ENCODE results near the gene FAM98B. TPM values are rescaled to one million over a fixed set of nuclear protein-coding genes. Genes with fewer than 3 reads are reported as not detected.
"Not testable (repeated sequence)": the region's sequence is repeated elsewhere in the genome, so short reads cannot be mapped to it uniquely, and the experiment has no call there.

The FAM98B gene
- polyA plus RNA-seq (ENCODE audit: insufficient read length in 12 of 12) = 10 to 100 TPM in 11 of 12 donors, not detected in 1; 24.7 to 43.7 (median 38.9) TPM
- long read RNA-seq, donor 1, full-length matches to known transcripts = 5 of 5 reads
- long read RNA-seq, donor 1, partial matches to known transcripts = 0 of 5 reads
- long read RNA-seq, donor 1, other reads (novel, unspliced or antisense) = 0 of 5 reads
- long read RNA-seq, donor 2, full-length matches to known transcripts = 9 of 9 reads
- long read RNA-seq, donor 2, partial matches to known transcripts = 0 of 9 reads
- long read RNA-seq, donor 2, other reads (novel, unspliced or antisense) = 0 of 9 reads
- long read RNA-seq, donor 3, partial matches to known transcripts = 0 of 1 reads
- long read RNA-seq, donor 3, other reads (novel, unspliced or antisense) = 0 of 1 reads
- long read RNA-seq, donor 4, full-length matches to known transcripts = 1 of 1 reads
- long read RNA-seq, donor 4, partial matches to known transcripts = 0 of 1 reads
- long read RNA-seq, donor 4, other reads (novel, unspliced or antisense) = 0 of 1 reads
- long read RNA-seq, donor 5, full-length matches to known transcripts = 7 of 7 reads
- long read RNA-seq, donor 5, partial matches to known transcripts = 0 of 7 reads
- long read RNA-seq, donor 5, other reads (novel, unspliced or antisense) = 0 of 7 reads
- long read RNA-seq, donor 6, partial matches to known transcripts = 0 of 1 reads
- long read RNA-seq, donor 6, other reads (novel, unspliced or antisense) = 0 of 1 reads
- long read RNA-seq, donor 7, full-length matches to known transcripts = 3 of 3 reads
- long read RNA-seq, donor 7, partial matches to known transcripts = 0 of 3 reads
- long read RNA-seq, donor 7, other reads (novel, unspliced or antisense) = 0 of 3 reads
- long read RNA-seq, donor 8, full-length matches to known transcripts = 5 of 5 reads
- long read RNA-seq, donor 8, partial matches to known transcripts = 0 of 5 reads
- long read RNA-seq, donor 8, other reads (novel, unspliced or antisense) = 0 of 5 reads
- long read RNA-seq, donor 9, full-length matches to known transcripts = 2 of 2 reads
- long read RNA-seq, donor 9, partial matches to known transcripts = 0 of 2 reads
- long read RNA-seq, donor 9, other reads (novel, unspliced or antisense) = 0 of 2 reads
- long read RNA-seq, donor 10, full-length matches to known transcripts = 5 of 5 reads
- long read RNA-seq, donor 10, partial matches to known transcripts = 0 of 5 reads
- long read RNA-seq, donor 10, other reads (novel, unspliced or antisense) = 0 of 5 reads
- long read RNA-seq, donor 11, full-length matches to known transcripts = 6 of 6 reads
- long read RNA-seq, donor 11, partial matches to known transcripts = 0 of 6 reads
- long read RNA-seq, donor 11, other reads (novel, unspliced or antisense) = 0 of 6 reads

DNA sequence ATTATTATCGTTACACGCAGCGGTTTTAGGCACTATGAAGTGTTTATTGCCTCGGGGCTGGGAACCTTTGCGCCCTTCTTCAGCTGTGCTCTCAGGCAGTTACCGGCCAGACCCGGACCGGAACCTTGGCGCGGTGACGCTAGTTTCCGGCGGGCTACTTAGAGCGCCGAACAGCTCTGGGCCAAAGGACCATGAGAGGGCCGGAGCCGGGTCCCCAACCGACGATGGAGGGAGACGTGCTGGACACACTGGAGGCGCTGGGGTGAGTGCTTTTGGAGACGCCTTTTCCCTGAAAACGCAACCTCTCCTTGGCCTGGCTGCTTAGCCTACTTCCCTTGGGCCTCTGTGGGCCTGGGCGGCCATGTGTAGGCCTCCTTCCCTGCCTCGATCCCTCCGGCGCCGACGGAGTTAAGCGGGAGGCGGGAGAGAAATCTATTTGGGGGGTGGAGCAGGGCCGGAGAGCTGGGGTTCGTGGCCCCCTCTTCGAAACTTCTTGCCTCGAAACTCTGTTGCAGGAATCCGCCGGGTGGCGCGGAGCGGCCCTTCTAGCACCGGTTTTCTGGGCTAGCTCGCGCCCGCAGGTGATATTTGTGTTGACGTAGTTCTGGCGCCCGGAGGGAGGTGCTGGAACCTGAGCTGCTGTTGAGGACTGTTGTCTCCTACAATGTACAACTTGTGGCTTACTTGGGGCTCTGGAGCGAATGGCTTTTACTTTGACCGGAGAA is at the start of gene FAM98B:
FAM98B (plus strand) TSS at position 157 of the 725 bp plus-strand sequence; CDS start at position 192, 35 bp downstream.
- DNase-seq = peak; percentile 95

DNA sequence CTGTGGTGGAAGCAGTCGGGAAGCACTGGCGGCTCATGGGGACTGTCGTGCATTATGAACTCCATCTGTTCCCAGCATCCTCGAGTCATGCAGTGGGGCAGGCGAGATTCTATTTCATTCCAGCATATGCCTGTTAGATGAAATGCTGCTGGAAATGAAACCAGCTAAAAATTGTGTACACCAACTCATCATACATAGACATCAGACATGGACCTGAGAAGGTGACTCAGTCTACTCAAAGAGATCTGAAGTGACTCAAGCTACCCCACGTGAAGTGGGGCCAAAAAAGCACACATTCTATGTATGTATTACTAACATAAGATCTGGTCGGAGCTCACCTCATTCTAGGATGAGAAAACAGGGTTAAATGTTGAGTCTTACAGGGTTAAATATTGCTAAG is 47.5 kb upstream of the FAM98B start:
- no peak for DNase-seq

DNA sequence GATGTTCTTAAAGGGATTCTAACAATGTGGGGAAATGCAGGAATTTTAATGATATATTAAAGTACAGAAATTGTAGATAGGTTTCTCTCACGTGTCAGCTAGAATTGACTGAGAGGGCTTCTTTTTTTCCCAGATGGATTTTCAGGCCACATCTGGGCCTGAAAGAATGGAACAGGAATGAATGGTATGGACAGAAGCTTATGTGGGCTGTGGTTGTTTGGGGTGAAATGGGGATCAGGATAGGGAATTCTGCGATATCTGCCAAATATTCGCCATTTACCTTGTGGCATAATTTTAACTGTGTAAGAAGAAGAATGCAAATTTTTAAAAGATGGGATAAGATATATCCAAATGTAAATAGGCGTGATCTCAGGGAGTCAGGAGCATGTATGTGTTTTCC is 45.4 kb upstream of the FAM98B start:
- DNase-seq = no peak

DNA sequence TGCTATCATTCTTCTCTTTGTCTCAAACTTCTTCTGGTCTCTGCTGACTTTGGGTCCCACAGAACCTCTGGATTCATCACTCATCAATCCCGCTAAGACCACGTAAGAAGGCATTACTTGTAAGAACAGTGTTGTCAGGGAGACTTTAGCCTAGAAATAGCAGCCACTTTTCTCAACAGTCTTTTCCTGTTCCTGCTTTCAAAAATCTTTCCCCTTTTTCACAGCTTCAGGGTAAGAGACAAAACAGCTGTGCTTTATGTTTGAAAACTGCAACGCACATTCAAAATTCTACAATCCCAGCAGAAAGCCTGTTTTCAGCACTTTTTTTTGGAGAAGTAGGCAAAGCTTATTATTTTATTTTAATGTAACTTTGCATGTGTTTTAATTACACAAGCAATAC is 42.0 kb upstream of the FAM98B start:
- DNase-seq = no peak

DNA sequence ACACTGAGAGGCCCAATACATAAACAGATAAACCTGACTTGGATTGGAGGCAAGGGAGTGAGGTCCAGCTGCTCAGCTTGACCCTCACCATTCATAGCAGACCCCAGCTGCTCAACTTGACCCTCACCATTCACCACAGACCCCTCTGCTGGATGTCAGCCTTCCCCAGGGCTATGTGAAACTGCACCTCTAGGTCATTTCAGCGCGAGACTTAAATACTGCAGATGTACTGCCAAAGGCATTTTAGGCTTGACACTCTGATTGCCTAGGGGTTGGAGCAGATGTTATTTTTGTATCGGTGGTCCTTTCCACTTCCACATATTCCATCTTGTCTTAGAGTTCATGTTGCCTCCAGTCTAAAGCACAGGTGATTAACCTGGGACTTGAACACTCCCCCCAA is 41.5 kb upstream of the FAM98B start:
- DNase-seq = no peak

DNA sequence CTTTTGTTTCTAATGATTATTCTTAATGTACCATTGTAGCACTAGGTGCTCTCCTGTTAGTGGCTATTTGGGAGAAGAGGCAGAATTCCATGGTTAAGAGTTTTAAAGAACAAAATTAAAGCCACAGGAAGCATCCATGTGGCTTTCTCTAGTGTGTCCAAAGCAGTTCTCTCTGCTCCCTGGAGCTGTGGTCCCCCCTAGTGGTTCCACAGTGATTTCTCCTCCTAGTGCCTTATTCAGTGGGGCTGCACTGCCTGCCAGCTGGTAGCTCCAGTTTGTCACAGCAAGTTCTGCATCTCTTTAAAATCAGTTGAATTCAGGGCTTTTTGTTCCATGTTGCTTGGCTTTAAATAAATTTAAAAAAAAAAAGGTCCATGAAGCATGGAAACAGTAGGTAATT is 39.6 kb upstream of the FAM98B start:
- peak; percentile 67 for DNase-seq

DNA sequence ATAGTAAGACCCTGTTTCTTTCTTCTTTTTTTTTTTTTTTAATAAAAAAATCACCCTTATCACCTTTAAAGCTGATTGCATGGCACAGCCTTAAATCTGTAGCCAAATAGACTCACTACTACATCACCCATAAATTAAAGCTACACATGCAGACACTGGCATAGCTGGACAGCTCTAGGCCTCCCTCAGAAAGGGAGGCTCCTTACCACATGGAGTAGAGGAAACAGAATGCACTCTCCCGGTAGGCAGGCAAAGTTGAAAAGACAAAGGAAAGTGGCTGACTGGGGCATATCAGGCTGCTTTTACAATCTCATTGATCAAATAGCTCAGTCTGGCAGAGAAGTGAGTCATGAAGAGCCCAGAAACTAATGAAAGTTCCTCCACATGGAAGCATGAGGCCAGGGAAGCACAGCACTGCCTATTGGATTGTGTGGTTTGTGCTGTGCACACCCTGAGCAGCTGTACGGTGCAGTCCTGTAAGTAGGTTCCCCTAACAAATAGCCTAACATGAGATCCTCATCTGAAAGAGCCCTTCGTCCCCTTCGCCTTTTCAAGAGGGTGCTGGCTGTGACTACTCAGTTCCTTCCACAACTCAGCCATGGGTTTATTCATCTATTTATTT is 32.7 kb upstream of the FAM98B start:
- DNase-seq = no peak

DNA sequence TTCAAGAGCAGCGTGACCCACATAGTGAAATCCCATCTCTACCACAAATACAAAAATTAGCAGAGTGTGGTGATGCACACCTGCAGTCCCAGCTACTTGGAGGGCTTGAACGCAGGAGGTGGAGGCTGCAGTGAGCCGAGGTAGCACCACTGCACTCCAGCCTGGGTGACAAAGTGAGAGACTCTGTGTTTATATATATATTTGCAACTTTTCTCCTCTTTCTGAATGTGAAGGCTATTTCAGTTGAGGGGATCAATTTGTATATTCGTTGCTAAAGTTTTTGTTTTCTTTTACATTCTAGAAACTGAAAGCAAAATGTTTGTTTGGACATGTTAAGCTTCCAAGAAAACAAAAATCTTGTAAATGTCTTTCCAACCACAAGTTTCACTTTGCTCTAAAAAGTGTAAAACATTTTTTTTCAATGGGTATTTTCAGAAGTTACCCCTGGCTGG is 29.8 kb upstream of the FAM98B start:
- no peak for DNase-seq

DNA sequence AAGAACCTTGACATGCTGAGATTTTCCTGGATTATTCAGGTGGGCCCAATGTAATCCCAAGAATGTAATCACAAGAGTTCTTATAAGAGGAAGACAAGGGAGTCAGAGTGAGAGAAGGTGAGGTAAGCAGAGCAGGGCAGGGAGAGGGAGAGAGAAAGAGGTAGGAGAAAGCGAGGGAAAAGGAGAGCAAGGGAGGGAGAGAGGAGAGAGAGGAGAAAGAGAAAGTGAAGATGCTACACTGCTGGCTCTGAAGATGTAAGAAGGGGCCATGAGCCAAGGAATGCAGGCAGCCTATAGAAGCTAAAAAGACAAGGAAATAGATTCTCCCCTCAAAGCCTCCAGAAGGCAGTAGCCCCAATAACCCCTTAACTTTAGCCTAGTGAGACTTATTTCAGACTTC is 28.7 kb upstream of the FAM98B start:
- DNase-seq = no peak

DNA sequence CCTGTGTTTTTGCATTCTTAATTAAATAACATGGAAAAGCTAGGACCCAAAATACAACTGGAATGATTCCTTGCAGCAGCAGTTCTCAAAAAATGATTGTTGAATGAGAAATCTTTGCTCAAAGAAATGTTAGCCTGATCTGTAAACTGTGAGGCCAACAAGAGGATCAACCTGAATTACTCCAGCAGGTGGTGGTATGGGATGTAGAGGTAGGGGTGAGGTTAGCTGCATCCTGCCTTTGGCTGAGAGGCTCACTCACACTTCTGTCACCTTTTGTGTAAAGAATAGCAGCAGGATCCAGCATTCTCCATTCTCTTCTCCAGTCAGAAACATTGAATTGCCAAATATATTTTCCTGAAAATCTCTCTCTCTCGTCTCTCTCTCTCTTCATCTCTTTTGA is 26.5 kb upstream of the FAM98B start:
- DNase-seq = no peak

DNA sequence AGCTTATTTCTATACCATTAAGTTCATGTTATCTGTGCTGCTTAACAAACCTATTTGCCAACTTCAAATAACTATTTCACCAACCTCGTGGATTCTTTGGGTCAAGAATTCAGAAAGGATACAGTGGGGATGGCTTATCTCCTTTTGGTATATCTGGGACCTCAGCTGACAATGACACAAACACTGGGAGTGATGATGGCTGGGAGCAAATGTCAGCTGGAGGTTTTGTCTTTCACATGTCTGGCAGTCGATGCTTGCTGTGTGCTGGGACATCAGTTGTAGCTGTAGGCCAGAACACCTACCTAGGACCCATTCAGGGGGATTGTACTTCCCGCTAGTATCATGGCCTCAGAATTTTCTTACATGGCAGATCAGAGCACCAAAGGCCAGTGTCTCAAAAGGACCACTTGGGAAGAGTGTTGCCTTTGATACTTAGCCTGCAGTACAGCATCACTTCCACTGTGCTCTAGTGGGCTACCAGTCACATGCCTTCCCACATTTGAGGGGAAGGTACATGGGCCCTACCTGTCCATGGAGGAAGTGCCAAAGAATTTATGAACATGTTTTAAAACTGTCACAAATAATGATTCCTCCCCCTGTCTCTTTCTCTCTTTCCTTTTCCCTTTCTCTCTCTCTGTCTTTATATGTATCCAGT is 23.7 kb upstream of the FAM98B start:
- no peak for DNase-seq

DNA sequence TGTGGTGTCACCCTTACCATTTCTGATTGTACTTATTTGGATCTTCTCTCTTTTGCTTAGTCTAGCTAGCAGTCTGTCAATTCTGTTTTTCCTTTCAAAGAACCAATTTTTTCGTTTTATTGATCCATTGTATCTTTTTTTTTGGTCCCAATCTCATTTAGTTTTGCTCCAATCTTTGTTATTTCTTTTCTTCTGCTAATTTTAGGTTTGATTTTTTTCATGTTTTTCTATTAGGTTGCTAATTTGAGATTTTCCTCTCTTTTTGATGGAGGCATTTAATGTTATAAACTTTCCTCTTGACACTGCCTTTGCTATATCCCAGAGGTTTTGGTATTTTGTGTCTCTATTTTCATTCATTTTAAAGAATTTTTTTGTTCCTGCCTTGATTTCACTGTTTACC is 16.9 kb upstream of the FAM98B start:
- no peak for DNase-seq

DNA sequence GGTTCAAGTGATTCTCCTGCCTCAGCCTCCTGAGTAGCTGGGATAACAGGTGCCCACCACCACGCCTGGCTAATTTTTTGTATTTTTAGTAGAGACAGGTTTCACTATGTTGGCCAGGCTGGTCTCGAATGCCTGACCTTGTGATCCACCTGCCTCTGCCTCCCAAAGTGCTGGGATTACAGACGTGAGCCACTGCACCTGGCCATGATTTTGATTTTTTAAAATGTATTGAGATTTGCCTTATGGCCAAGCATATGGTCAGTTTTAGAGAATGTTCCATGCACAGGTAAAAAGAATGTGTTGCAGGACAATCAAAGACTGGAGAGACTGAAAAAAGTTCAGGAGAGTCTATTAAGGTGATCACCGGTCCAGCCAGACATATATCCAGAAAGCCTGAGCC is 16.3 kb upstream of the FAM98B start:
- not testable (repeated sequence) for DNase-seq

DNA sequence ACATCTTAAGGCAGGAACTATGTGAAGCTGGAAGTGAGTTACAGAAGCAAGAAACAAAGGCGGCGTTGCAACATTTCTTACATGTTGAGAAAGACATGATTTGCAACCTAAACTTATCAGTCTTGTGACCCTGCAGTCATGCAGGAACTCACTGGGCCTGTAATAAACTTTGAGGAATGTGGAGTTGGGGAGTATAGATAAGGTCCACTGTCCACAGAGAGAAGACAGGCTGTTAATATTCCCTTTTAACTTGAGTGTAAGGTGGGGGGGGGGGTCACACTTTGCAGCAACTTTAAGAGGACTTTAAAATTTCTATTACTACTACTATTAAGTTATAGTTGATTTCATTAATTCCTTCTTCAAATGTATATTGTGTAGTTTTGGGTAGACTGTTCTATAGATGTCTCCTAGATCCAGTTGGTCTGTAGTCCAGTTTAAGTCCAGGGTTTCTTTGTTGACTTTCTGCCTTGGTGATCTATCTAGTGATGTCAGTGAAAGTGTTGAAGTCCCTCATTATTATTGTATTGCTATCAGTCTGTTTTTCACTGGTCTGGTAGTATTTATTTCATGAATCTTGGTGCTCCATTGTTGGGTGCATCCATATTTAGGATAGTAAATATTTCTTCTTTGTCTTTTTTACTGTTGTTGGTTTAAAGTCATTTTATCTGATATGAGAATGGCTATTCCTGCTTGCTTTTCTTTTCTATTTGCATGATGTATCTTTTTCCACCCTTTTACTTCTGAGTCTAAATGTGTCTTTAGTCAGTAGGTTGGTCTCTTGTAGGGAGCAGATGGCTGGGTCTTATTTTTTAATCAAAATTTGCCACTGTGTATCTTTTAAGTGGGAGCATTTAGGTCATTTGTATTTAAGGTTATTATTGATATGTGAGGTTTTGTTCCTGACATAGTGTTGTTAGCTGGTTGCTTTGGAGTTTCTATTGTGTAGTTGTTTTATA is 15.6 kb upstream of the FAM98B start:
- no peak for DNase-seq

DNA sequence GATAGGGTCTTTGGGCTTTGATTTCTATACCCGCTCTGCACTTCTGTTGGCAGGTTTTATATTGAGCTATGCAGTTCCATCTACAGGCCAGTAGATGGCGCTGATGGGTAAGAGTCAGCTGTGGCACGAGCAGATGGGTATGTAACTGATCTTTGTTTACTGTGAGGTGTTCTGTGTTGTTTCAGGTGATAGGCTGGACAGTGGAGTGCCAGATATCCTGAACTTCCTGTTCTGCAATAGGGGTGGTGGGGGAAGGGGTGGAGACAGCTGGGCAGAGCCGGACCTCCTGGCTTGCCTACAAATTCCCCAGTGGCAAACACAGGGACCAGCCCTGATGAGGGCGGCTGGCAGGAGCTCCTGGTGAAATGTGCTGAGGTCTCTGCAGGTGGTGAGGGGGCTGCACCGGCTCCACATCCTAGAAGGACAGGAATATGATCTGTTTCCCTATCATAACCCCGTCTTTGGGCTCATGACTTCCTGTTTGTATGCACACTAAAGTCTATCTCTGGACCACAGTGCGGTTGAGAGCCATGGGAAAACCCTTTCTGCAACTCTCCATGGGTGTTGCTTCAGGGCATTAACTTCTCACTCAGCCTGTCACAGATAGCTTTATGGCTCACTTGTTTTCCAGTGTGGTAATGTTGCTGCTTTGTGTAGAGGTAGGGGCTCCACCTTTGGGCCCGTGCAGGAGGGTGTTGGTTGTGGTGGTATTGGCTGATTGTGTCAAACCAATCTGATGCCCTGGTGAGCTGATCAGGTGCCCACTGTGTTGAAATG is 13.4 kb upstream of the FAM98B start:
- peak; percentile 55 for DNase-seq

DNA sequence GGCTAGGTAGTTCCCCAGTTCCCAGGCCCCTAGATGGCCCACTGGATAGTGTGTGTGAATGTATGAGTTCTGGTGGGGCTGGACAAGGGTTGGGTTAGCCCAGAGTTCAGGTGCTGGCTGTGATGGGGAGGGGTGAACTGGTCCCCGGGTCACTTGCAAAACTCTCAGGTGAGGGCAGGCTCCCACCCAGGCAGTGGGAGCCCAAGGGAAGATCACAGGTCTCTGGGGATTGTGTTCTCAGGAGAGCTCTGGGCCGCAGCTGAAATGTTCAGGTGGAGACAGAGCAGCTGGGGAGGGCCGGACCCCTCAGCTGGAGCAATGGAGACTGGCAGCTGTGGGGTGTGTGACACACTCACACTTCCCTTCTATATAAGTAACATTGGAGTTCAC is 12.8 kb upstream of the FAM98B start:
- no peak for DNase-seq

DNA sequence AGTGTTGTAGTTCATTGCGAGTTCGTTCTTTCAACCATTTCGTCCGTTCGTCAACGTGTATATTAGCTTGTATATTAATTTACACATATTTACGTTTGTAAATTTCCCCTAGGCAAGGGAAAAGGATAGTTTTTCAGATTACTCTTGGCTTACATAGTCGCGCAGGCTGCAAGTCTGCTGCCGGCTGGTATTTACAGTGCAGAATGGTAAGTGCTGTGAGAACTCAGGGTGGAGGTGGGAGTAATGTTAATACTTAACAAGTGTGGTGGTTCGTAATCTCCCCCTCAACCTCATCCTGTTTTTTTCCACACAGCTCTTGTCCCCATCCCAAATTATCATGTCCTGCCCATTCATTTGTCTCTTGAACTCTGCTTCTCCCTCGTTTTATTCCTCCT is 766 bp downstream of the FAM98B start:
- no peak for DNase-seq

DNA sequence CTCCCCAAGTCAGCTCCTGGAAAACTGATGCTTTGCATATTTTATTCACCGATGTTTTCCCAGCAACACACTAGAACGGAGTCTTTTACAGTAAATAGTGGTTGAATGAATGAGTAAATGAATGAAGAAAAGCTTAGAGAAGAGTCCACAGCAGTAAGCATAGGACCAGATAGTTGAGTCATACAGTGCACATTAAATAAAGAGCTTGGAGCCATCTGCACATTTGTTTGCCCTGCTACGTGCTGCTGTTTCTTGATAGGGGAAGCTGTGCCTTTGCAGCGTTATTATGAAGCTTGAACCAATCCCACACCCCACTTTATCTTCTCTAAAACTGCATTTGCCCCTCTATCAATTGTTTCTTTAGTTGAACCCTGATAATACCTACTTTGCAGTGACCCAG is 1.2 kb downstream of the FAM98B start:
- no peak for DNase-seq
